ENCODE data around the gene GSPT2. TPM values are rescaled to one million over a fixed set of nuclear protein-coding genes. Genes with fewer than 3 reads are reported as not detected.
"Not testable (repeated sequence)": the region's sequence is repeated elsewhere in the genome, so short reads cannot be mapped to it uniquely, and the experiment has no call there.

Gene GSPT2
- total RNA-seq = 1 to 10 TPM; 4.0 to 7.8 (median 5.6) TPM
- polyA plus RNA-seq = 1 to 10 TPM; 1.8 to 3.9 (median 2.3) TPM
- long read RNA-seq, donor 1, partial matches to known transcripts = 0 of 3 reads
- long read RNA-seq, donor 1, other reads (novel, unspliced or antisense) = 0 of 3 reads
- long read RNA-seq, donor 2, transcript GSPT2-201 (1 exons, 2,802 nt) = major isoform, 5 of 5 reads
- long read RNA-seq, donor 2, partial matches to known transcripts = 0 of 5 reads
- long read RNA-seq, donor 2, other reads (novel, unspliced or antisense) = 0 of 5 reads

DNA sequence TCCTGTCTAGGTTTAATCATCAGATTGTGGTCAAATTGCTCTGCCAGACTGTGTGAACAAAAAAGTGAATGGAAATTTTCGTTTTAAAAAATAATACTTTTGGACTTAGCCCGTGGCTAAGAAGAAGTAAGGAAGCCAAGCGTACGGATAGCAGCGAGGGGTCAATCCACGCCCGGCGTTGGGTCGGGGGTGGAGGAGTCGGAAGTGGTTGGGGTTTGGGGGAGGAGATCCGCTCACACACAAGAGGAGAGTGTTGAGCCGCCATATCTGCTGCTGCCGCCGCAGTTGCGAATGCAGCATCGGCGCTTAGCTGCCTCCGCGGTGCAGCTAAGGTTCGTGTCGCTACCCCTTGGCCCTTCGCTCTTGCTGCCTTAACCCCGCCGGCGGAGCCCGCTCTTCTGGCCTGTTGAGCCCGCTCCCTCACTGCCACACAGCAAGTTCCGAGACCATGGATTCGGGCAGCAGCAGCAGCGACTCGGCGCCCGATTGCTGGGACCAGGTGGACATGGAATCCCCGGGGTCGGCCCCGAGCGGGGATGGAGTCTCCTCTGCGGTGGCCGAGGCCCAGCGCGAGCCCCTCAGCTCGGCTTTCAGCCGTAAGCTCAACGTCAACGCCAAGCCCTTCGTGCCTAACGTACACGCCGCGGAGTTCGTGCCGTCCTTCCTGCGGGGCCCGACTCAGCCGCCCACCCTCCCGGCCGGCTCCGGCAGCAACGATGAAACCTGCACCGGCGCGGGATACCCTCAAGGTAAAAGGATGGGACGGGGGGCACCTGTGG is at the start of gene GSPT2:
TSS of gene GSPT2 (plus strand) at position 264 of the 779 bp plus-strand sequence. CDS start at position 449, 185 bp downstream.
- no peaks in the 10 kb centered on the region for H3K4me1 ChIP-seq
- H3K27me3 ChIP-seq (ENCODE audit: insufficient read depth in 3 of 3, low read length in 2 of 3) = peaks cover 0 to 2% (median 0%) of the 10 kb centered on the region in 3 donors
- H3K36me3 ChIP-seq (ENCODE audit: insufficient read depth in 1 of 2, low read depth in 1 of 2) = no peaks in the 10 kb centered on the region
- no peaks in the 10 kb centered on the region for H3K9me3 ChIP-seq
- H3K4me3 ChIP-seq = peak within 1 kb of the TSS; percentile 70
- TF ChIP-seq, protein P1, sequence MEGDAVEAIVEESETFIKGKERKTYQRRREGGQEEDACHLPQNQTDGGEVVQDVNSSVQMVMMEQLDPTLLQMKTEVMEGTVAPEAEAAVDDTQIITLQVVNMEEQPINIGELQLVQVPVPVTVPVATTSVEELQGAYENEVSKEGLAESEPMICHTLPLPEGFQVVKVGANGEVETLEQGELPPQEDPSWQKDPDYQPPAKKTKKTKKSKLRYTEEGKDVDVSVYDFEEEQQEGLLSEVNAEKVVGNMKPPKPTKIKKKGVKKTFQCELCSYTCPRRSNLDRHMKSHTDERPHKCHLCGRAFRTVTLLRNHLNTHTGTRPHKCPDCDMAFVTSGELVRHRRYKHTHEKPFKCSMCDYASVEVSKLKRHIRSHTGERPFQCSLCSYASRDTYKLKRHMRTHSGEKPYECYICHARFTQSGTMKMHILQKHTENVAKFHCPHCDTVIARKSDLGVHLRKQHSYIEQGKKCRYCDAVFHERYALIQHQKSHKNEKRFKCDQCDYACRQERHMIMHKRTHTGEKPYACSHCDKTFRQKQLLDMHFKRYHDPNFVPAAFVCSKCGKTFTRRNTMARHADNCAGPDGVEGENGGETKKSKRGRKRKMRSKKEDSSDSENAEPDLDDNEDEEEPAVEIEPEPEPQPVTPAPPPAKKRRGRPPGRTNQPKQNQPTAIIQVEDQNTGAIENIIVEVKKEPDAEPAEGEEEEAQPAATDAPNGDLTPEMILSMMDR (IDR thresholded peaks at IDR 0.05) = no peak
- intact Hi-C loops (cut with DNase I) = no loop called here
- peak within 1 kb of the TSS; percentile 53 for H3K27ac ChIP-seq
- ATAC-seq = peak; percentile 77 to 96 (median 94)
- peak; percentile 60 to 74 for DNase-seq
- 0 to 25% (median 1%) methylated on average over 43 to 63 of the region's 63 CpGs for WGBS, 3 donors

DNA sequence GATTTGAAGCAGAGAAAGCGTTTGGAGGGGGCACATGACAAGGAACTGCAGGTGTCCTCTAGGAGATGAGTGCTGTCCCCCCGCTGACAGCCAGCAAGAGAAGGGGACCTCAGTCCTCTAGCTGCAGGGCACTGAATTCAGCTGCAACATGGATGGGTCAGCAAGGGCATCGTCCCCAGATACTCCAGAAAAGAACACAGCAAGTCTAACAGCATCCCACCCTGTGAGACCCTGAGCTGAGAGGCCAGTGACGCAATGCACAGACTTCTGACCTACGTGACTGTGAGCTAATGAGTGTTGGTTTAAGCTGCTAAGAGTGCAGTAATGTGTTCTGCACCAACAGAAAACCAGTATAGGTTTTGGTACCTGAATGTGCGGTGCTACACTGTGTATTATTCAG is 49.0 kb upstream of the GSPT2 start:
- TF ChIP-seq, protein P1 (IDR thresholded peaks at IDR 0.05) = no peak
- DNase-seq (no peak), ATAC-seq (no peak)
- intact Hi-C loops (cut with DNase I) = no loop called here
- no peak overlapping the region for H3K27ac ChIP-seq
- H3K9me3 ChIP-seq = no peaks in the 10 kb centered on the region
- H3K4me1 ChIP-seq = no peaks in the 10 kb centered on the region
- 72 to 75% (median 73%) methylated on average over 6 of the region's 6 CpGs for WGBS, 3 donors
- H3K27me3 ChIP-seq (ENCODE audit: insufficient read depth in 3 of 3, low read length in 2 of 3) = peaks cover 0 to 20% (median 0%) of the 10 kb centered on the region in 3 donors
- no peaks in the 10 kb centered on the region for H3K36me3 ChIP-seq (ENCODE audit: insufficient read depth in 1 of 2, low read depth in 1 of 2)
- H3K4me3 ChIP-seq = no peak overlapping the region

DNA sequence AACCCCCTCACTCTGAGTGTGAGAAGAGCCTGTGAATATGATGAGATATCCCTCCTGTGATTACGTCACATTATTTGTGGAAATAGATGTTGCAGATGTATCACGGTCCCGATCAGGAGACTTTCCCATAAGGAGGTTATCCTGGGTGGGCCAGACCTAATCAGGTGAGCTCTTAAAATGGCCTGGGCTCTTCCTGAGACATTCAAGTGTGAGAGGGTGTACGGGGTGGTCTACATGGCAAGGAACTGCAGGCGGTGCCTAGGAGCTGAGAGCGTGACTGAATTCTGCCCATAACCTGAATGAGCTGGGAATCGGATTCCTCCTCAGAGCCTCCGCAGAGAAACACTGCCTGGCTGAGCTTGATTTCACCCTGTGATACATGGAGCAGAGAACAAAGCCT is 45.8 kb upstream of the GSPT2 start:
- intact Hi-C loops (cut with DNase I) = no loop called here
- no peak for ATAC-seq
- WGBS, 3 donors = 73 to 79% (median 76%) methylated on average over 8 of the region's 8 CpGs

DNA sequence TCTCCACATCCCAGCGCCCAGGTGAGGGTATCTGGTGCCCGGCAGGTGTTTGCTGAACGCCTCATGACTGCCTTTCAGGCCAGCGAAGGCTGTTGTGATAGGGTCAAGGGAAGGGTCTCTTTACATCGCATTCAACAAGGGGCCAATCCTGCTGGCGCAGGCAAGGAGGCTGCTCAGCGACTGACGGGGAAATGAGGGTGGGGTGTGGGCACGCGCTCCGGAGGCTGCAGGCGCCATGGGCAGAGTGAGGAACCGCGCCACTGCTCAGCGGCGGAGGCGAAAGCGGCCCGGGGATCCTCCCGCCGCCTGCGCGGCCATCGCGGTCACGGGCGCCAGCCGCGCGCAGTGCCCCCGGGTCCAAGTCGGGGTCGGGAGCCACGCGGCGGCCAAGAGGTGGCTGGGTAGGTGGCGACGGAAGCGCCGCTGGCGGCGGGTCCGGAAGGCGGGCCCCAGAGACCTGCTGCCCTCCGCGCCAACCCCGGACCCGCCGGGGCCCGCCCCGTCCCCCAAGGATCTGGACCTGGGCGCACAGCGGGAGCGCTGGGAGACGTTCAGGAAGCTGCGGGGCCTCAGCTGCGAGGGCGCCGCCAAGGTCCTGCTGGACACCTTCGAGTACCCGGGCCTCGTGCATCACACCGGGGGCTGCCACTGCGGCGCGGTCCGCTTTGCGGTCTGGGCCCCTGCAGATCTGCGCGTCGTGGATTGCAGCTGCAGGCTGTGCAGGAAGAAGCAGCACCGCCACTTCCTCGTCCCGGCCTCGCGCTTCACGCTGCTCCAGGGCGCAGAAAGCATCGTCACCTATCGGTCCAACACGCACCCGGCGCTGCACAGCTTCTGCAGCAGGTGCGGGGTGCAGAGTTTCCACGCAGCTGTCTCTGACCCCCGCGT is 32.7 kb upstream of the GSPT2 start, which contains the start of gene CENPVL1:
TSS of gene CENPVL1 (plus strand) at position 236 of the 888 bp plus-strand sequence. CDS start at position 236, 0 bp downstream.
- H3K9me3 ChIP-seq; DNase-seq; H3K27me3 ChIP-seq (ENCODE audit: insufficient read depth in 3 of 3, low read length in 2 of 3); intact Hi-C loops (cut with DNase I); H3K4me1 ChIP-seq; ATAC-seq; H3K36me3 ChIP-seq (ENCODE audit: insufficient read depth in 1 of 2, low read depth in 1 of 2); H3K4me3 ChIP-seq; H3K27ac ChIP-seq: not testable (repeated sequence)
- WGBS, 3 donors = no CpG with 5 or more reads among the region's 87 CpGs

More for the DNA sequence above, 45.8 kb upstream of the GSPT2 start:
- TF ChIP-seq, protein P1 (IDR thresholded peaks at IDR 0.05) = no peak
- no peaks in the 10 kb centered on the region for H3K4me1 ChIP-seq
- no peak overlapping the region for H3K27ac ChIP-seq
- peaks cover 0 to 25% (median 0%) of the 10 kb centered on the region in 3 donors for H3K27me3 ChIP-seq (ENCODE audit: insufficient read depth in 3 of 3, low read length in 2 of 3)
- H3K36me3 ChIP-seq (ENCODE audit: insufficient read depth in 1 of 2, low read depth in 1 of 2) = no peaks in the 10 kb centered on the region
- DNase-seq = no peak
- H3K4me3 ChIP-seq = no peak overlapping the region
- no peaks in the 10 kb centered on the region for H3K9me3 ChIP-seq

DNA sequence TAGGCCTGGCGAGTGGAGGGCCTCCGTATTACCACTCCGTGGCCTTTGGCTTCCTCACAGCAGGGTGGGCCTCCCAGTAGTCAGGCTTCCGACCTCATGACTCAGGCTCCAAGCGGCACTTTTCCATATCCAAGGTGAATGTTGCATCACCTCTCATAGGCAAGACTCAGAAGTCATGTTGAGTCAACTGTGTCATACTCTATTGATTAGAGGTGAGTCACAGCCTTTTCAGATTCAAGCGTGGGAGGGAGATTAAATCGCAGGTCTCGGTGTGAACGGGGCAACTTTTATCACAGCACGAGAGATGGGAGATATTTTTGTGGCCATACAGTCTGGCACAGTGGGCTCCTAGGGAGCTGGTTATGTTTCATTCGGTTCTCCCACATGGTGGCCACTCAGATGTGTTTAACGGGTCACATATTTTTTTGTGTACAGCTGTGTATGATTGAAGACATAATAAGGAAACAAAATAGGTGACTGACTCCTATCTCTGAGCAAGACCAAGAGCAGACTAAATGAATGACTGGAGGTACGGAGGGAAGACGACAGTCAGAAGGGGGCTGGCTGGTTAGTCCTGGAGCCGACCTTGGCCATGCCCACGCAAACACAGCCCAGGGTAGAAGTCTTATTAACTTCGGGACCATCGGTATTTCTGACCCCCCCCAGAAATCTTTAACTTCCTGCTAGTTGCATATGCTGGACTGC is 30.1 kb upstream of the GSPT2 start:
- DNase-seq; H3K9me3 ChIP-seq; intact Hi-C loops (cut with DNase I); H3K27me3 ChIP-seq (ENCODE audit: insufficient read depth in 3 of 3, low read length in 2 of 3); H3K36me3 ChIP-seq (ENCODE audit: insufficient read depth in 1 of 2, low read depth in 1 of 2); H3K27ac ChIP-seq; H3K4me3 ChIP-seq; ATAC-seq; H3K4me1 ChIP-seq: not testable (repeated sequence)
- WGBS, 3 donors = no CpG with 5 or more reads among the region's 18 CpGs

Data from psoas muscle (tissue), 8 donors.